WERI-Rb-1 (cell line): ENCODE data around the gene FGD5.

Experiments used
- DNase-seq: peaks from one replicate; pipeline ENCODE4 v3.0.0-alpha.2; 2020
- H3K27ac ChIP-seq: fragments of 250-450 bp; sonication (Bioruptor Pico); 2 replicates; pipeline ENCODE4 v1.5.1; 2020; ENCODE audit warnings: mild to moderate bottlenecking, moderate library complexity
- H3K27me3 ChIP-seq: fragments of 250-450 bp; sonication (Bioruptor Pico); 2 replicates; pipeline ENCODE4 v1.5.1; 2021; ENCODE audit warnings: mild to moderate bottlenecking, low read depth, moderate library complexity; ENCODE audit not compliant: insufficient read depth, severe bottlenecking
- H3K36me3 ChIP-seq: fragments of 250-450 bp; sonication (Bioruptor Pico); 2 replicates; pipeline ENCODE4 v1.5.1; 2020; ENCODE audit warnings: mild to moderate bottlenecking, moderate library complexity
- H3K4me3 ChIP-seq: 2 replicates; pipeline ENCODE4 v1.5.1; 2011; ENCODE audit warnings: low read depth, mild to moderate bottlenecking, control low read depth, low read length
- H3K9me3 ChIP-seq: fragments of 250-450 bp; sonication (Bioruptor Pico); 2 replicates; pipeline ENCODE4 v1.5.1; 2021; ENCODE audit warnings: mild to moderate bottlenecking, moderate library complexity; ENCODE audit not compliant: severe bottlenecking
- TF ChIP-seq, protein P1 (sequence below): IDR thresholded peaks from 2 replicates; pipeline ENCODE4 v1.5.1; 2011; ENCODE audit warnings: low read depth, mild to moderate bottlenecking, control low read depth, inconsistent platforms, low read length

Gene FGD5

DNA sequence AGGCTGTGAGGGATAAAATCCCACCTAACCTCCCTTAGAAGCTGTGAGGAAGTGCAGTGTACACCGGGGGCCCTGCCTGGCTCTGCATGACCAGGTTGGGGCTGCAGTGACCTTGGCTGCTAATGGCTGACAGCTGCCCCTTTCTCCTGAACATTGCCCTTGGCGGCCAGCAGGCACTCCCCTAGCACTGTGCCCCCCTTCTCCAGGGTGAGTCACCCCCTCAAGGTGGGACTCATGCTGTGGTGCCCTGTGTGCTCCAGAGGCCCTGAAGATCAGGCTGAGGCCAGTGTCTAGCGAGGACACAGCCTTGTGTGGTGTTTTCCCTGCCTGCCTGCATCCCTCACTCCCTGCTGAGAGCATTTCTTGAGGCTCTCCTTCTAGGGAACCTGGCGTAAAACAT, 21.0 kb upstream of the FGD5 start:
- peaks cover 4% of the 10 kb centered on the region for H3K9me3 ChIP-seq
- TF ChIP-seq, protein P1, sequence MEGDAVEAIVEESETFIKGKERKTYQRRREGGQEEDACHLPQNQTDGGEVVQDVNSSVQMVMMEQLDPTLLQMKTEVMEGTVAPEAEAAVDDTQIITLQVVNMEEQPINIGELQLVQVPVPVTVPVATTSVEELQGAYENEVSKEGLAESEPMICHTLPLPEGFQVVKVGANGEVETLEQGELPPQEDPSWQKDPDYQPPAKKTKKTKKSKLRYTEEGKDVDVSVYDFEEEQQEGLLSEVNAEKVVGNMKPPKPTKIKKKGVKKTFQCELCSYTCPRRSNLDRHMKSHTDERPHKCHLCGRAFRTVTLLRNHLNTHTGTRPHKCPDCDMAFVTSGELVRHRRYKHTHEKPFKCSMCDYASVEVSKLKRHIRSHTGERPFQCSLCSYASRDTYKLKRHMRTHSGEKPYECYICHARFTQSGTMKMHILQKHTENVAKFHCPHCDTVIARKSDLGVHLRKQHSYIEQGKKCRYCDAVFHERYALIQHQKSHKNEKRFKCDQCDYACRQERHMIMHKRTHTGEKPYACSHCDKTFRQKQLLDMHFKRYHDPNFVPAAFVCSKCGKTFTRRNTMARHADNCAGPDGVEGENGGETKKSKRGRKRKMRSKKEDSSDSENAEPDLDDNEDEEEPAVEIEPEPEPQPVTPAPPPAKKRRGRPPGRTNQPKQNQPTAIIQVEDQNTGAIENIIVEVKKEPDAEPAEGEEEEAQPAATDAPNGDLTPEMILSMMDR: no peak
- H3K36me3 ChIP-seq: no peaks in the 10 kb centered on the region
- H3K27ac ChIP-seq: no peak overlapping the region
- no peak overlapping the region for H3K4me3 ChIP-seq
- DNase-seq: no peak
- H3K27me3 ChIP-seq: peaks cover 77% of the 10 kb centered on the region

DNA sequence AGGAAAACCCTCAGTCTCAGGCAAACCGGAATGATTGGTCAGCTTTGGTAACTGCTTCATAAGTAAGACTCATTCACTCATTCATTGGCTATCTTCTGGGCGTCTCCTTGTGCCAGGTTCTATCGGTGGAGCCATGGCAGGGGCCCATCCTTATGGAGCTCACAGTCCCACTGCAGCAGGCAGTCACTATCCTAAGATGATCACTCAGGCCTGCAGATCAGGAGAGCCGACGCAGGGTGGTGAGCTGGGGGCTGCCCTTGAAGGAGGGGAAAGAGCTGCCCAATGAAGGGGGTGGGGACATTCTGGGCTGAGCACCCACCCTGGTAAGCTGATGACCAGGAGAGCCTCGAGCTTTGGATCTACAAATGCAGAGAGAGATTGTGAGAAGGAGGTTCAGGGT, 20.5 kb upstream of the FGD5 start:
- peaks cover 82% of the 10 kb centered on the region for H3K27me3 ChIP-seq
- TF ChIP-seq, protein P1: no peak
- H3K9me3 ChIP-seq: peaks cover 4% of the 10 kb centered on the region

DNA sequence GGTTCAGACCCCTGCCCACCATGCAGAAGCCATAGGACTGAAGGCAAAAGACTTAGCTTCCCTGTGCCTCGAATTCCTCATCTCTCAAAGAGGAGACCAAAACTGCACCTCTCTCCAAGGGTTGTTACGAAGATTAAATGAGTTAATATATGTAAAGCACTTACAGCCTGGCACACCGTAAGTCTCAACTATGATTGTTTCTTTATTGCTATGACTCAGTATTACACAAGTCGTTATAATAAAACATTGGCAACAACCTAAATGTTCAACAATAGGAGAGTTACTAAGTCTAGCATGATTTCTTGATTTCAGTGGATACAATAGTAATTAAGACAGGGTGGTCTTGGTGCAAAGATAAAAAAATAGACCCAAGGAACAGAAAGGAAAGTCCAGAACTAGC, 19.6 kb upstream of the FGD5 start:
- Histone ChIP-seq H3K27ac (no peak overlapping the region), H3K9me3 (peaks cover 4% of the 10 kb centered on the region), H3K4me3 (no peak overlapping the region), H3K36me3 (no peaks in the 10 kb centered on the region), H3K27me3 (peaks cover 85% of the 10 kb centered on the region)
- DNase-seq: no peak
- TF ChIP-seq, protein P1: no peak

More for the DNA sequence above, 20.5 kb upstream of the FGD5 start:
- Histone ChIP-seq H3K36me3 (no peaks in the 10 kb centered on the region), H3K27ac (no peak overlapping the region), H3K4me3 (no peak overlapping the region)
- no peak for DNase-seq

DNA sequence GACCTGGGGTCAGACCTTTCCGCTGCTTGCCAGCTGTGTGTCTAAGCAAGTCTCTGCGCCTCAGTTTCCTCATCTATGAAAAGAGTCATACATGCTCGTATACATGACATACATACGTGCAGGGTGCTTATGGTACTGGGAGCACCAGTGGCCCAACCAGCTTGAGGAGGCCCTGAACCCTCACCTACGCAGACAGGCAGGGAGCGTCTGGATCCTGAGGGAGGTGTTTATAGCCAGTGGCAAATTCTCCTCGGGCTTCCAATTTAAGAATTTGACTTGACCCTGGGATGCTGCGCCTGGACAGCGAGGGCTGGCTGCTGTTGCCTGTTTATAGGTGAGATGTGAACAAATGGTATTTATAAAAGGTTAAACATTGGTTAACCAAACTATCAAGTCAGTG, 17.7 kb upstream of the FGD5 start:
- DNase-seq: no peak
- H3K36me3 ChIP-seq: no peaks in the 10 kb centered on the region
- TF ChIP-seq, protein P1: no peak
- H3K9me3 ChIP-seq: peaks cover 4% of the 10 kb centered on the region
- no peak overlapping the region for H3K27ac ChIP-seq
- no peak overlapping the region for H3K4me3 ChIP-seq
- peaks cover 81% of the 10 kb centered on the region for H3K27me3 ChIP-seq

DNA sequence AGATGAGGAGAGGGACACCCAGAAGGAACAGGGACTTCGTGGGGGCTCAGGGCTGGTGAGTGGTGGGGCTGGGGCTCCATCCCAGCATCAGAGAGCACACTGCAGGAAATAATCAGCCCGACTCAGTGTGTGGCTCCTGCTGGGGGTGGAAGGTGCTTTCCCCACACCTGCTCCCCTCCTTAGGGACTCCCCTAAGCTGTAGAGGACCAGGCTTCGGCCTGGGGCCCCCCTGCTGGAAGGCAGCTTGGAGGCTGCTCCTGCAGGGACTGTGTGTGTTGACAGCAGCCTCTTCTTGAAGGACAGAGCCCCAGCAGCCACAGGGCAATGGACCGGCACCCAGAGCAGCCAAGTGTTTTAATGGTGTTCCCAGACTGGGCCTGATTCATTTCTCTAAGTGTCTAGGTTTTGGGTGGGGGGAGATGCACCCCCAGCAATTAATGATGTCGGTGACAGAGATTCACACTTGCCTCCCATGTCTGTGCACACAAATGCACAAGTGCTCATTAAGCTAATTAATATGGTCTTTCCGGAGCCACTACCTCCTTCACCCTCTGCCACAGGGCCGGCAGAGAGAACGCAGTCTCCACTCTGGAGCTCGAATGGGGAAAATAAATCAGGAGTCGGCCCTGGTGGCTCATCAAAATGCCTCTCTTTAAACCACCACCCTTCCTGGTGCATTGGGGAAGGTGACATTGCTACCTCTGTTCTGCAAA, 16.9 kb upstream of the FGD5 start:
- TF ChIP-seq, protein P1: no peak
- DNase-seq: no peak
- no peak overlapping the region for H3K4me3 ChIP-seq

DNA sequence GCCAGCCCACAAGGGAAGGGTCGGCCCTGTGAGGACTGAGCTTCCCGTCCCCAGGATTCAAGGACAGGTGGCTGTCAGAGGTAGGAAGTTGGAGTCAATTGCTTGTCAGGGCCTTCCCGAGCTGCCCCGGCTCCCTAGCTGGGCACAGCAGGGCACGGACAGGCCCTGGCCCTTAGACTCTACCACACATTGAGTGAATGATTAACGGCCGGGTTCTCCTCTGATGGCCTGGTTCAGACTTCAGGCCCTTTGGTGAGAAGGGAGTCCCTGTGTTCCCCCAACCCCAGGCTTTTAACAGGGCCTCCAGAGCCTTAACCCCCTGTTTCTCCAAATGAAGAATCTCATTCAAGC, 16.4 kb upstream of the FGD5 start:
- Histone ChIP-seq H3K27ac (no peak overlapping the region), H3K36me3 (no peaks in the 10 kb centered on the region)
- TF ChIP-seq, protein P1: no peak

More for the DNA sequence above, 16.9 kb upstream of the FGD5 start:
- peaks cover 79% of the 10 kb centered on the region for H3K27me3 ChIP-seq
- peaks cover 4% of the 10 kb centered on the region for H3K9me3 ChIP-seq
- H3K36me3 ChIP-seq: no peaks in the 10 kb centered on the region
- no peak overlapping the region for H3K27ac ChIP-seq

More for the DNA sequence above, 16.4 kb upstream of the FGD5 start:
- no peak for DNase-seq
- Histone ChIP-seq H3K4me3 (no peak overlapping the region), H3K27me3 (peaks cover 80% of the 10 kb centered on the region), H3K9me3 (peaks cover 4% of the 10 kb centered on the region)
